SU-DHL-6 (cell line): ENCODE results near the gene VSX1.

ENCODE experiments used
- H2AFZ ChIP-seq: fragments of 200-600 bp; sonication (generic); 2 replicates; pipeline ENCODE4 v1.6.1; 2014; ENCODE audit warnings: low read depth, mild to moderate bottlenecking, moderate library complexity, mixed read lengths, antibody characterized with exemption, low read length; ENCODE audit not compliant: severe bottlenecking
- H3F3A ChIP-seq: fragments of 200-600 bp; shearing (Covaris generic); 2 replicates; pipeline ENCODE4 v1.6.0; 2016; ENCODE audit warnings: antibody characterized with exemption, mild to moderate bottlenecking; ENCODE audit not compliant: insufficient read depth
- H3K27ac ChIP-seq: fragments of 200-600 bp; sonication (generic); 2 replicates; pipeline ENCODE4 v1.5.1; 2016; ENCODE audit warnings: low read depth, mild to moderate bottlenecking, low read length, moderate library complexity, mixed read lengths
- H3K27me3 ChIP-seq: fragments of 200-600 bp; sonication (generic), shearing (Covaris generic); 2 replicates; pipeline ENCODE4 v1.6.0; 2014; ENCODE audit warnings: mild to moderate bottlenecking, low read length
- H3K36me3 ChIP-seq: fragments of 200-600 bp; sonication (generic); 2 replicates; pipeline ENCODE4 v1.6.1; 2014; ENCODE audit warnings: mild to moderate bottlenecking, low read length, mixed read lengths
- H3K4me2 ChIP-seq: fragments of 300-600, 200-600 bp; shearing (Covaris generic), sonication (generic); 2 replicates; pipeline ENCODE4 v1.6.0; 2014; ENCODE audit warnings: low read length, low read depth, mild to moderate bottlenecking; ENCODE audit not compliant: poor library complexity, severe bottlenecking
- H3K4me3 ChIP-seq: fragments of 200-600 bp; sonication (generic); 2 replicates; pipeline ENCODE4 v1.5.1; 2014; ENCODE audit warnings: antibody characterized with exemption, low read length, mild to moderate bottlenecking, mixed read lengths; ENCODE audit not compliant: insufficient read depth, poor library complexity, severe bottlenecking
- H3K79me2 ChIP-seq: fragments of 200-600 bp; sonication (generic); 2 replicates; pipeline ENCODE4 v1.6.1; 2014; ENCODE audit warnings: mild to moderate bottlenecking, low read length, moderate library complexity; ENCODE audit not compliant: insufficient read depth
- H3K9ac ChIP-seq: fragments of 200-600 bp; sonication (generic); 2 replicates; pipeline ENCODE4 v1.7.0; 2014; ENCODE audit warnings: mild to moderate bottlenecking, low read length
- H3K9me2 ChIP-seq: fragments of 200-600 bp; sonication (generic); replicated peaks from 2 replicates; pipeline ENCODE4 v1.6.1; 2014; ENCODE audit warnings: low read length; ENCODE audit not compliant: insufficient read depth
- H3K9me3 ChIP-seq: fragments of 200-600 bp; sonication (generic); 2 replicates; pipeline ENCODE4 v1.6.1; 2014; ENCODE audit warnings: low read length, mixed read lengths; ENCODE audit not compliant: insufficient read depth
- H4K20me1 ChIP-seq: fragments of 200-600 bp; sonication (generic); 2 replicates; pipeline ENCODE4 v1.6.1; 2014; ENCODE audit warnings: low read depth, mild to moderate bottlenecking, antibody characterized with exemption, low read length, moderate library complexity, mixed read lengths
- EZH2phosphoT487 ChIP-seq: fragments of 200-600 bp; sonication (generic), shearing (Covaris generic); conservative IDR thresholded peaks from 2 replicates; pipeline ENCODE4 v1.6.1; 2018; ENCODE audit warnings: mild to moderate bottlenecking, antibody characterized with exemption, low read length, moderate library complexity, mixed read lengths
- TF ChIP-seq, protein P1 (sequence below): fragments of 200-600 bp; sonication (generic); IDR thresholded peaks from one replicate; pipeline ENCODE4 v1.5.1; 2017; ENCODE audit warnings: antibody characterized with exemption, mild to moderate bottlenecking, low read length, moderate library complexity; ENCODE audit not compliant: insufficient read depth, poor library complexity, severe bottlenecking

Gene VSX1

DNA sequence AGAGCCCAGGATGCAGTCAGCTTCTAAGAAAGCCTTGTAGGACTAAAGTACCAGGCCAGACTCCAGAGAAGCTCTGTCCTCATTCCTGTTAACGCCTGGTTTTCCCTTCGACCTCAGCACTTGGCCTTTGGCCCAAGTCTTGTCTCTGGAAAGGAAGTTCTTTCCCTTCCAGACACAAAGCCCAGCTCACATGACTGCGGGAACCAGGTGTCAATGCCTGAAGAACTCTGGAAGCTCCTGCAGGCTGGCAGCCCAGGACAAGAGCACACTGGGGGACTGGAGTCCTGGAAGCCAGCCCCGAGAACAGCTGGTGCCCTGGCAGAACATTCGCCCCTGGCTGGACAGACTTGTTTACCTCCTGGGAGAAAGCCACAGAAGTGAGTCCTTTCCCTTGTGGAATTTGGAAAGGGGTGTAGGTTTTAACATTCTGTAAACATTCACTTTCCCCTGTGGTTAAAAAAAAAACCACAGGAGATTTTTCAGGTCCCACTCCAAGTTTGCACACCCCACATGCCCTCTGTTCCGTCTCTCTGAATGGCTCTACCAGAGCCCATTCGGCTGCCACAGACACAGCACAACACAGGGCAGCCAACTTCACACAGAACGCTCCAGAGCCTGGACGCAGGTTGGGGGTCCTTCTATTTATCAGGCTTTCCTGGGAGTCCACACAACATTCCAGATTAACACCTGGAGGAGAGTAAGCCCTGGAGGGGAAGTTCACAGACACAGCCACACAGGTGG, 42.1 kb downstream of the VSX1 start:
- Histone ChIP-seq H3K4me3 (no peak overlapping the region), H3K4me2 (no peak overlapping the region), H3F3A (no peaks in the 10 kb centered on the region), H3K9me3 (no peaks in the 10 kb centered on the region), H3K9ac (no peak overlapping the region), H4K20me1 (no peaks in the 10 kb centered on the region), H3K36me3 (no peaks in the 10 kb centered on the region), H3K27me3 (no peaks in the 10 kb centered on the region), H3K9me2 (no peaks in the 10 kb centered on the region), H2AFZ (no peak overlapping the region), H3K27ac (no peak overlapping the region), H3K79me2 (no peaks in the 10 kb centered on the region)
- no peak for TF ChIP-seq EZH2phosphoT487
- TF ChIP-seq, protein P1, sequence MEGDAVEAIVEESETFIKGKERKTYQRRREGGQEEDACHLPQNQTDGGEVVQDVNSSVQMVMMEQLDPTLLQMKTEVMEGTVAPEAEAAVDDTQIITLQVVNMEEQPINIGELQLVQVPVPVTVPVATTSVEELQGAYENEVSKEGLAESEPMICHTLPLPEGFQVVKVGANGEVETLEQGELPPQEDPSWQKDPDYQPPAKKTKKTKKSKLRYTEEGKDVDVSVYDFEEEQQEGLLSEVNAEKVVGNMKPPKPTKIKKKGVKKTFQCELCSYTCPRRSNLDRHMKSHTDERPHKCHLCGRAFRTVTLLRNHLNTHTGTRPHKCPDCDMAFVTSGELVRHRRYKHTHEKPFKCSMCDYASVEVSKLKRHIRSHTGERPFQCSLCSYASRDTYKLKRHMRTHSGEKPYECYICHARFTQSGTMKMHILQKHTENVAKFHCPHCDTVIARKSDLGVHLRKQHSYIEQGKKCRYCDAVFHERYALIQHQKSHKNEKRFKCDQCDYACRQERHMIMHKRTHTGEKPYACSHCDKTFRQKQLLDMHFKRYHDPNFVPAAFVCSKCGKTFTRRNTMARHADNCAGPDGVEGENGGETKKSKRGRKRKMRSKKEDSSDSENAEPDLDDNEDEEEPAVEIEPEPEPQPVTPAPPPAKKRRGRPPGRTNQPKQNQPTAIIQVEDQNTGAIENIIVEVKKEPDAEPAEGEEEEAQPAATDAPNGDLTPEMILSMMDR = no peak

DNA sequence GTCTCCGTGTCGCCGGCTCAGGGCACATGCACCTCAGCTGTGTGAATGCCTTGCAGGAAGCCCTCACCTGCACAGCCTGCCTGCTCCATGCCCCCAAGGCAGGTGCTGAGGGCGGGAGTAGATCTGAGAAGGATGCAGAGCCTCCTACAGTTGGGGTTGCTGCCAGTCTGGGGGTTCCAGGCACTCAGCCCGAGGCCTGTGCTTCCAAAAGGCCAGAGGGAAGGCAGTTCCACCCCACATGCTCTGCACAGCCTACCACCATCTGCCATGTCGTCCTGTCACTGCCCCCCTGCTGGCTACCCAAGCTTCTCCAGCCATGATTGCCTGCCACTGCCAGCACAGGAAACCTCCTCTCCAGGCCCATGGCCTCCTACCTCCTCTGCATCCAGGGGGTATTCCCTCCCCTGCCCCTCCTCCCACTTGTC, 43.3 kb downstream of the VSX1 start:
- H3K27me3 ChIP-seq = no peaks in the 10 kb centered on the region
- TF ChIP-seq, protein P1 = no peak
- no peak overlapping the region for H3K4me3 ChIP-seq
- H3K9ac ChIP-seq = no peak overlapping the region
- no peaks in the 10 kb centered on the region for H3K36me3 ChIP-seq
- no peak overlapping the region for H2AFZ ChIP-seq
- no peak overlapping the region for H3K4me2 ChIP-seq
- no peak overlapping the region for H3K27ac ChIP-seq
- H4K20me1 ChIP-seq = no peaks in the 10 kb centered on the region
- H3K9me2 ChIP-seq = no peaks in the 10 kb centered on the region
- no peaks in the 10 kb centered on the region for H3K9me3 ChIP-seq
- H3F3A ChIP-seq = no peaks in the 10 kb centered on the region
- H3K79me2 ChIP-seq = no peaks in the 10 kb centered on the region

DNA sequence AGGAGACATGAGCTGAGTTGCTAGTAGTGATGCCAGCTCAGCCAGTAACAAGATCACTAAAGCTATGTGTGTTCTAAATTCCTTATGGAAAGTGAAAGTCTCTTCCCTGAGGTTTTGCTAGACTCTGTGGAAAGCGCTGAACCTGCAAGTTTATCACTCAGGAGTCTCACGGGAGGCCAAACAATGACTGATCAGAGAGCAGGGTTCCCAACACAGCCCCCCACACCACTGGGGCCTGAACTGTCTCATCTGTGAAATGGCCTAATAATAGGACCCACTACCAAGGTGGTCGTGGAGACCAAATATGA, 43.9 kb downstream of the VSX1 start:
- no peaks in the 10 kb centered on the region for H3K9me2 ChIP-seq
- H3K9ac ChIP-seq = no peak overlapping the region
- TF ChIP-seq, protein P1 = no peak
- no peak for TF ChIP-seq EZH2phosphoT487
- H3K36me3 ChIP-seq = no peaks in the 10 kb centered on the region
- H3K27me3 ChIP-seq = no peaks in the 10 kb centered on the region
- H3K4me2 ChIP-seq = no peak overlapping the region
- no peaks in the 10 kb centered on the region for H3K79me2 ChIP-seq
- H3K9me3 ChIP-seq = no peaks in the 10 kb centered on the region
- H3K4me3 ChIP-seq = no peak overlapping the region
- H3F3A ChIP-seq = no peaks in the 10 kb centered on the region
- no peak overlapping the region for H2AFZ ChIP-seq
- no peak overlapping the region for H3K27ac ChIP-seq
- H4K20me1 ChIP-seq = no peaks in the 10 kb centered on the region
